Measurements from ENCODE around the gene PCDHGB4. TPM values are rescaled to one million over a fixed set of nuclear protein-coding genes. Genes with fewer than 3 reads are reported as not detected.

Gene PCDHGB4
- total RNA-seq, 4 donors from 2014 or later = 10.4 to 12.5 (median 10.4) TPM

- TF ChIP-seq POLR2A (IDR thresholded peaks at IDR 0.05) (no peak), CTCF (IDR thresholded peaks at IDR 0.05) (peak in 4 of 6 experiments; percentile 9 to 33 (median 30))
- WGBS, 2 donors = 9 to 17% methylated on average over 37 of the region's 37 CpGs
- Histone ChIP-seq H3K27me3 (no peaks in the 10 kb centered on the region), H3K36me3 (no peaks in the 10 kb centered on the region), H3K9me3 (no peaks in the 10 kb centered on the region), H3K27ac (no peak within 1 kb of the TSS), H3K4me3 (replicated peaks in 1 of 3) (peak within 1 kb of the TSS in 1 of 3 donors; percentile 16), H3K4me1 (no peaks in the 10 kb centered on the region)
- intact Hi-C loops (cut with DNase I) = no loop called here
- DNase-seq = peak in 1 of 2 donors; percentile 22
Measured at GRCh38 chr5:141382469-141383294, 4.8 kb upstream of the PCDHGB4 start, which contains the start of gene PCDHGA7. Gene PCDHGA7, plus strand, starts transcription at chr5:141382742. Its CDS starts 158 bp downstream, at chr5:141382900.

GRCh38 chr5:141383345-141383744, 4.2 kb upstream of the PCDHGB4 start:
- no peak for DNase-seq
- H3K27ac ChIP-seq = no peak overlapping the region
- H3K9me3 ChIP-seq = no peaks in the 10 kb centered on the region
- H3K36me3 ChIP-seq = no peaks in the 10 kb centered on the region
- no peaks in the 10 kb centered on the region for H3K27me3 ChIP-seq
- intact Hi-C loops (cut with DNase I) = no loop called here
- TF ChIP-seq CTCF (IDR thresholded peaks at IDR 0.05) = no peak
- TF ChIP-seq POLR2A (IDR thresholded peaks at IDR 0.05) = no peak
- H3K4me3 ChIP-seq (replicated peaks in 1 of 3) = no peak overlapping the region
- no peaks in the 10 kb centered on the region for H3K4me1 ChIP-seq
- 30 to 39% methylated on average over 21 of the region's 21 CpGs for WGBS, 2 donors

- 36 to 47% methylated on average over 26 to 39 of the region's 43 CpGs for WGBS, 2 donors
- intact Hi-C loops (cut with DNase I) = no loop called here
Measured at GRCh38 chr5:141384471-141385267, 2.8 kb upstream of the PCDHGB4 start.

GRCh38 chr5:141388661-141389060, 1.2 kb downstream of the PCDHGB4 start:
- Histone ChIP-seq H3K4me3 (replicated peaks in 1 of 3) (no peak overlapping the region), H3K27ac (no peak overlapping the region), H3K4me1 (no peaks in the 10 kb centered on the region), H3K9me3 (no peaks in the 10 kb centered on the region), H3K36me3 (no peaks in the 10 kb centered on the region), H3K27me3 (no peaks in the 10 kb centered on the region)
- 47 to 56% methylated on average over 10 of the region's 10 CpGs for WGBS, 2 donors
- intact Hi-C loops (cut with DNase I) = no loop called here
- TF ChIP-seq CTCF (IDR thresholded peaks at IDR 0.05) = no peak
- TF ChIP-seq POLR2A (IDR thresholded peaks at IDR 0.05) = no peak
- no peak for DNase-seq

More at GRCh38 chr5:141384471-141385267, 2.8 kb upstream of the PCDHGB4 start:
- H3K4me3 ChIP-seq (replicated peaks in 1 of 3) = no peak overlapping the region
- H3K27ac ChIP-seq = no peak overlapping the region
- no peaks in the 10 kb centered on the region for H3K9me3 ChIP-seq
- no peaks in the 10 kb centered on the region for H3K36me3 ChIP-seq
- TF ChIP-seq POLR2A (IDR thresholded peaks at IDR 0.05) (no peak), CTCF (IDR thresholded peaks at IDR 0.05) (no peak)
- H3K4me1 ChIP-seq = no peaks in the 10 kb centered on the region
- DNase-seq = no peak
- no peaks in the 10 kb centered on the region for H3K27me3 ChIP-seq

All from thyroid gland (tissue), 4 donors.